ENCODE data around the gene SLC1A1. TPM values are rescaled to one million over a fixed set of nuclear protein-coding genes. Genes with fewer than 3 reads are reported as not detected.

SLC1A1 gene
- not detected for total RNA-seq
- total RNA-seq (2013) = 0.05 TPM

GRCh38 chr9:4489919-4490704 lies at the start of gene SLC1A1:
Gene SLC1A1, plus strand, starts transcription at chr9:4490468. Its CDS starts 212 bp downstream, at chr9:4490680.
- Mint-ChIP-seq H3K27me3 (ENCODE audit: low read depth in 2 of 2) (peaks cover 41 to 55% of the 10 kb centered on the region in 2 donors), H3K9me3 (no peaks in the 10 kb centered on the region), H3K36me3 (no peaks in the 10 kb centered on the region), H3K4me1 (peaks cover 0 to 5% of the 10 kb centered on the region in 2 donors), H3K27ac (no peak within 1 kb of the TSS), H3K4me3 (peak within 1 kb of the TSS; percentile 43)
- H3K27ac ChIP-seq (ENCODE audit: low read length) = no peak within 1 kb of the TSS
- H3K4me3 ChIP-seq (ENCODE audit: low read length) = no peak within 1 kb of the TSS
- TF ChIP-seq CTCF (IDR thresholded peaks at IDR 0.05) = no peak
- 1% methylated on average over 71 of the region's 72 CpGs for WGBS (ENCODE audit: insufficient coverage)
- intact Hi-C loops (cut with micrococcal nuclease) = no loop called here
- peaks cover 15% of the 10 kb centered on the region for H3K4me1 ChIP-seq (ENCODE audit: control insufficient read depth, insufficient read depth, low read length)
- peaks cover 23% of the 10 kb centered on the region for H3K27me3 ChIP-seq (ENCODE audit: control insufficient read depth, insufficient read depth, low read length)
- no peaks in the 10 kb centered on the region for H3K9me3 ChIP-seq (ENCODE audit: control insufficient read depth, insufficient read depth, low read length)
- H3K36me3 ChIP-seq (ENCODE audit: control insufficient read depth, insufficient read depth, low read length) = no peaks in the 10 kb centered on the region
- DNase-seq (peak in 1 of 2 donors; percentile 37), ATAC-seq (peak in 1 of 3 donors; percentile 21)

- WGBS (ENCODE audit: insufficient coverage) = 77% methylated on average over 2 of the region's 3 CpGs
- no peak for ATAC-seq
- Histone ChIP-seq H3K4me1 (ENCODE audit: control insufficient read depth, insufficient read depth, low read length) (no peaks in the 10 kb centered on the region), H3K27ac (ENCODE audit: low read length) (no peak overlapping the region), H3K4me3 (ENCODE audit: low read length) (no peak overlapping the region), H3K27me3 (ENCODE audit: control insufficient read depth, insufficient read depth, low read length) (no peaks in the 10 kb centered on the region), H3K9me3 (ENCODE audit: control insufficient read depth, insufficient read depth, low read length) (no peaks in the 10 kb centered on the region), H3K36me3 (ENCODE audit: control insufficient read depth, insufficient read depth, low read length) (no peaks in the 10 kb centered on the region)
- Mint-ChIP-seq H3K4me1 (no peaks in the 10 kb centered on the region), H3K36me3 (no peaks in the 10 kb centered on the region), H3K27ac (no peak overlapping the region), H3K4me3 (no peak overlapping the region), H3K27me3 (ENCODE audit: low read depth in 2 of 2) (peaks cover 15 to 21% of the 10 kb centered on the region in 2 donors), H3K9me3 (peaks cover 3 to 7% of the 10 kb centered on the region in 2 donors)
- no peak for DNase-seq
- no peak for TF ChIP-seq CTCF (IDR thresholded peaks at IDR 0.05)
- intact Hi-C loops (cut with micrococcal nuclease) = no loop called here
Measured at GRCh38 chr9:4442806-4443205, 47.5 kb upstream of the SLC1A1 start.

- H3K4me3 Mint-ChIP-seq = no peak overlapping the region
- no peak for DNase-seq
- H3K9me3 Mint-ChIP-seq = peaks cover 3 to 7% of the 10 kb centered on the region in 2 donors
- no peaks in the 10 kb centered on the region for H3K4me1 ChIP-seq (ENCODE audit: control insufficient read depth, insufficient read depth, low read length)
- no peak for ATAC-seq
- TF ChIP-seq CTCF (IDR thresholded peaks at IDR 0.05) = no peak
- no peak overlapping the region for H3K4me3 ChIP-seq (ENCODE audit: low read length)
- H3K27me3 ChIP-seq (ENCODE audit: control insufficient read depth, insufficient read depth, low read length) = no peaks in the 10 kb centered on the region
- no peaks in the 10 kb centered on the region for H3K9me3 ChIP-seq (ENCODE audit: control insufficient read depth, insufficient read depth, low read length)
- intact Hi-C loops (cut with micrococcal nuclease) = no loop called here
- H3K27ac Mint-ChIP-seq = no peak overlapping the region
- no peak overlapping the region for H3K27ac ChIP-seq (ENCODE audit: low read length)
- H3K36me3 ChIP-seq (ENCODE audit: control insufficient read depth, insufficient read depth, low read length) = no peaks in the 10 kb centered on the region
- no peaks in the 10 kb centered on the region for H3K4me1 Mint-ChIP-seq
- H3K27me3 Mint-ChIP-seq (ENCODE audit: low read depth in 2 of 2) = peaks cover 15 to 21% of the 10 kb centered on the region in 2 donors
- no peaks in the 10 kb centered on the region for H3K36me3 Mint-ChIP-seq
- WGBS (ENCODE audit: insufficient coverage) = 25% methylated on average over 1 of the region's 1 CpG
Measured at GRCh38 chr9:4443439-4443838, 46.8 kb upstream of the SLC1A1 start.
